GM19035 (cell line): ENCODE data around the gene RALGAPA2.

Experiments
- ATAC-seq: cut with Tn5 transposase; IDR thresholded peaks from one replicate; pipeline ENCODE4 v1.9.1; 2021; ENCODE audit not compliant: unreplicated experiment

The RALGAPA2 gene

GRCh38 chr20:20446425-20447015 is 265.9 kb downstream of the RALGAPA2 start:
- ATAC-seq: no peak

GRCh38 chr20:20446001-20446400 is 266.4 kb downstream of the RALGAPA2 start:
- ATAC-seq: no peak

DNA sequence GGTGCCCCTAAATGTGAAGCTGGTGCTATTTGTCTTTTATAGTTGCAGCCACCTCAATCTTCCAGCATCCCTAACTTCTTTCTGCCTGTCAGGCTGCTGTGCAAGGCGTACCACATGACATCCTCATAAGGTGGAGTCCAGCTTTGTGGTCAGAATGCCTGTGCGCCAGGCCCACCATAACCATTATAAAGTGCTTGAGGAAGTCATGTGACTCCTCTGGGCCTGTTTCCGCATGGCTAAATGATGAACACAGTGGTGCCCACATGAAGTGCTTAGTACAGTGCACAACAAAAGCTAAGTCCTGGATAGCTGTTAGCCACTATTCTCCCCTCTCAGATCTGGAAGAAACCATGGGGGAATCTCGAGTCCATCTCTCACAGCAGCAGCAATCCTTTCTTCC is 268.9 kb downstream of the RALGAPA2 start:
- no peak for ATAC-seq

- ATAC-seq: no peak
Measured at GRCh38 chr20:20442466-20442865, 270.0 kb downstream of the RALGAPA2 start.

GRCh38 chr20:20440886-20441658 is 271.4 kb downstream of the RALGAPA2 start:
- ATAC-seq: no peak

DNA sequence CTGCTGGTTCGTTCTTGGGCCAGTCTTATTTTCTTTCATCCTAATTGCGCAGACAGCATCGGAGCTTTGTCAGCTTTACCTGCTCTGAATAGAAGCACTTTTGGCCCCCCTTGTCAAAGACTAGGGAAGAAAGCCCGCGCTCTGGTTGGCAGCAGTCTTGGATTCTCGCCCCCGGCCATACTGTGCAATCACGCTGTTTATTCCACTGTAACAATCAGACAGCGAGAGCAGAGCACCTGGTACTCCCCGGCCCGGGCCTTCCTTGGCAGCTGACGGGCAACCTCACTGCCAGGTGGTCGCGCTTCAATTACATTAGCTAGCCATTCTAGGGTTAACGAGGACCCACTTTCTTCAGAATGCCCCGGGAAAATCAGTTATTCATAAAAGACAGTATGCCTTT is 272.0 kb downstream of the RALGAPA2 start:
- ATAC-seq: no peak

- ATAC-seq: no peak
Measured at GRCh38 chr20:20439602-20440190, 272.7 kb downstream of the RALGAPA2 start.

- no peak for ATAC-seq
Measured at GRCh38 chr20:20437314-20437713, 275.1 kb downstream of the RALGAPA2 start.

DNA sequence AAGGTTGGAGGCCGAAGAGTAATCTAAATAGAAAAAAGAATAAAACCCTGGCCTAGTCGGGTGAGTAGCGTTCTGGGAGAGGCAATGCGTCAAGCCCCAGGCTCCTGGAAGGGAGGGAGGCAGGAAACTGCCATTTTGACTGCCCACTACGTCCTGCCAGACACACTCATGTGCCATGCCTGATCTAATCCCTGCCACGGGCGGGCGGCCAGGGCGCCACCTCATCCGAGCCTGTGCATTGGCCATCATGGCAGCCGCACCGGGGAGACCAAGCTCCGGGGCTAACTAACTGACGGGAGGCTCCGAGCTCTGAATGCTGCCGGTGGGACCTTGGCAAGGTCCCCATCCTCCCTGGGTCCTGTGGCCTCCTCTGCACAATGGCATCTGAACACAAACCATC is 275.8 kb downstream of the RALGAPA2 start:
- no peak for ATAC-seq

GRCh38 chr20:20435453-20435852 is 277.0 kb downstream of the RALGAPA2 start:
- no peak for ATAC-seq

- no peak for ATAC-seq
Measured at GRCh38 chr20:20432618-20433286, 279.7 kb downstream of the RALGAPA2 start.

DNA sequence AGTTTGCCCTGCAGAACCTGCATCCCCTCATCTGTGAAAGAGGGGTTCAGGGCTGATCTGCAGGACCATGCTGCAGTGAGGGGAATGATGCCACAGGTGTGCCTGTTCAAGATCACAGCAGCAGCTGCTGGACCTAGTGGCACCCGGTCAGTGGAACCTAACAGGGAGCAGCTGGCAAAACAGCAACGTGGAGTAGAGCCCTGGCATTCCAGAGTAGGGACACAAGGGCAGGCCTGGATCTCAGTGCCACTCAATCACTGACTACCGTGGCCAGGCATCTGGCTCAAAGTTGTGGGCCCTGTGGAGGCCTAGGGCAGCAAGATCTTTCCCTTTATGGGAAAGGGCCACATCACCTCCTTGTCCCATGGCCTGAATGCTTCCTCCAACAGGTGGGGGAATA is 282.4 kb downstream of the RALGAPA2 start:
- ATAC-seq: no peak

- ATAC-seq: no peak
Measured at GRCh38 chr20:20428067-20428466, 284.4 kb downstream of the RALGAPA2 start.

DNA sequence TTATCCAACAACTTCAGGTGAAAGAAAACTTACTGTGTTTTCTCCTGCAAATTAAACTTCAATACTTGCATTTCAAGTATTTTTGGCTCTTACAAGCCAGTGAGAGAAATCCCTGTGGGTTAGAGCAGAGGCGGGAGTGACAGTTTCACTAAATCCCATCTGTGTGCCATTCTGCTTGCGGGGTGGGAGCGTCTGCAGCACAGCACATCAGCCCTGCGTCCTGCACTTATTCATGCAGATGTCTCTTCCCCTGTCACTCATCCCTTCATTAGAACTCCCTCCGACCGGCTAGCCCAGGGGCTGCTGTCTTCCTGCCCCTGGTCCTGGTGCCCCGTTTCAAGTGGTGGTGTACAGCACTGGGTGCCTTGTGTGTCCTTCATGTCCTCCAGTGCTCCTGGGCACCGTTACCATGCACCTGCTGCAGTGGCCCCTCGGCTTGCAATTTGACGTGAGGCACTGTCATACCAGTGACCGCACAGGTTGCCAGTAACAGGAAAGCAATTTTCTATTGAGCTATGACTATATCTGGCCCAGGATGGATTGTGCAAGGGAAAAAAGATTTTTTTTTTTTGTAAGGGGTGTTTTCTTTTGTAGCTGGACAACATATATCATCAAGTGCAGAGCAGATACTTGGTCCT is 285.1 kb downstream of the RALGAPA2 start:
- ATAC-seq: no peak

GRCh38 chr20:20426655-20426907 is 285.9 kb downstream of the RALGAPA2 start:
- ATAC-seq: no peak

GRCh38 chr20:20425823-20426654 is 286.4 kb downstream of the RALGAPA2 start:
- no peak for ATAC-seq

- ATAC-seq: no peak
Measured at GRCh38 chr20:20423117-20423516, 289.3 kb downstream of the RALGAPA2 start.

DNA sequence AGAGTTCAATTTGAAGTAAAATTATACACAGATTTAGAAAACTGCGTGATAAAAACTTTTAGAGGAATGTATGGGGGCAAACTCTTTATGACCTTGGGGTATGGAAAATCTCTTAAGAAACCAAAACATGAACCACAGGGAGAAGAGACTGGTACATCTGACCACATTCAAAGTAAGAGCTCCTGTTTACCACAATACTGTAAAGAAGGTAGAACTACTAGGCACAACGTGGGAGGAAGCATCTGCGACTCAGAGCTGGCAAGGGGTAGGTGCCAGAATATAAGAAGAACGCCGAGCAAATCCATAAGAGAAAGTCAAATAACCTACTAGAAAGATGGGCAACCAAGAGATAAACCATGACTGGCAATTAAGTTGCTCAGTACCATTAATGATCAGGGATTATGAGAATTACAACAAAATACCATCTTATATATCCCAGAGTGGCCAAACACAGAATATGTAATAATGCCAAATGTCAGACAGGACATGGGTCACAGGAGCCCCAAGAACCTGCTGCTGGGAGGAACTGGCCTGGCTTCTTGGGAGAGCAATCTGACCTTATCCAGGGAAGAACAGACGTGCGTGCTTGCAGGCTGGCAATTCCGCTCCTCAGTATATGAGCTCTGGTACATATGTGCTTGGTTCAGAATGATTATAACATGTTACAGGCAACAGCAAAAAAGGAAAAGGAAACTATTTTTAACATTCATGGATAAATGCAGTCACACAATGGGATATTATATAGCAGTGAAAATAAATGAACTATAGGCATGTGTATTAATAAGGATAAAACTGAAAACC is 294.4 kb downstream of the RALGAPA2 start:
- ATAC-seq: no peak

GRCh38 chr20:20415321-20415720 is 297.1 kb downstream of the RALGAPA2 start:
- ATAC-seq: no peak

DNA sequence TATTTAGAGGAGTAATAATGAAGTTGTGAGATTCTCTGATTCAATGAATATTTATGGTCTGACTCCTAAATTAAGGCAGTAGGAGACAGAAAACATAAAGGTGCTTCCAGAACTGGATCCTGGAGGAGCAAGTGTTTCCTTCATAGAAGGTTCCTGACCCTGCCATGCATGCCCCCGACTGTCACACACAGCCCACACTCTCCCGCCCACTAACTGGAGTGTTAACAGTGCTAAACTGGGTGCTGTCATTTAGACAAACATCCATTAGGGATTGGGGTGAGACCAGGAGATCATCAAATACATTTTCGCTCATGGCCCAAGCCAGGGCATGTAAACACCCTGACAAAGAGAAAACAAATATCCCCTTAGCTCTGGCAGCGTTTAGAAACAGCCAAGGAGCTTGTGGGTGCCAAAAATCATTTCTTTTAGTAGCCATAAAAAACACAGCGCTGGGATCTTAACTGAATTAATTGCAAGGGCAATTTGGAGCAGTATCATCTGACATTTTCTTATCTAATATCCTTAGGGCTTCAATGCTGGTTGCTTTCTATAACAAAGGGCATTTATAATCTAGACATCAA is 297.7 kb downstream of the RALGAPA2 start:
- ATAC-seq: no peak
